ENCODE measurements around the gene ATRNL1.

- TF ChIP-seq CTCF (IDR thresholded peaks at IDR 0.05) (no peak), JUNB (IDR thresholded peaks at IDR 0.05) (no peak), HMGXB4 (CRISPR knock-in tag; IDR thresholded peaks at IDR 0.05; ENCODE audit: borderline replicate concordance) (no peak), POLR2A (IDR thresholded peaks at IDR 0.05; ENCODE audit: low read length) (no peak), PHF8 (IDR thresholded peaks at IDR 0.05; ENCODE audit: borderline replicate concordance, low read depth) (no peak), JUN (IDR thresholded peaks at IDR 0.05) (no peak), CHD2 (IDR thresholded peaks at IDR 0.05; ENCODE audit: low read length, partially characterized antibody) (no peak), REST (IDR thresholded peaks at IDR 0.05) (no peak), RARB (CRISPR knock-in tag; IDR thresholded peaks at IDR 0.05) (no peak), FOXS1 (CRISPR knock-in tag; IDR thresholded peaks at IDR 0.05) (no peak), RAD21 (conservative IDR thresholded peaks at IDR 0.05 in 1 of 2, IDR thresholded peaks at IDR 0.05 in 1 of 2) (no peak)
These were observed 2.6 kb downstream of the ATRNL1 start for GRCh38 chr10:115095758-115096157.

Data from A549 (cell line).